OCI-LY1 (cell line): Measurements from ENCODE around the gene DMWD.

Experiments
- EZH2 ChIP-seq: fragments of 200-600 bp; sonication (generic), shearing (Covaris generic); IDR thresholded peaks from 2 replicates; pipeline ENCODE4 v1.8.0; 2017; ENCODE audit warnings: borderline replicate concordance, mixed run types, mild to moderate bottlenecking, antibody characterized with exemption, low read length, moderate library complexity, mixed read lengths
- TF ChIP-seq, protein P1 (sequence below): fragments of 200-600 bp; sonication (generic), shearing (Covaris generic); IDR thresholded peaks from 2 replicates; pipeline ENCODE4 v1.5.1; 2017; ENCODE audit warnings: mild to moderate bottlenecking, antibody characterized with exemption, low read length, moderate library complexity, mixed read lengths

DNA sequence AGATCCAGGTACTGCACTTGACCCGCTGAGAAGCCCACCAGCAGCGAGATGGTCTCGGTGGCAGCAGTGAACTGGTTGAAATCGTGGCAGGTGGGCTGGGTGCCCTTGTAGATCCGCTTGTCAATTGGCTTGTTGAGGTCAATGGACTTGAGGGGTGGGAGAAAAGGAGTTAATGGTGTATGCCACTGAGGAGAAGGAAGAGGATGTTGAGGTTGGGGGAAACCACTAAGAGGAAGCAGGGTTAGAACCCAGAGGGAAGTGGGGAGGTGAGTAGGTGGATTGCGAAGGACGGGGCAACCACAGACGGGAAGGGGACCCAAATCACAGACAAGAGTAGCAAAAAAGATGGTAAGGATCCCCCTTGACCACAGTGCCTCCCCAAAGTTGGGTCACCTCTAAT is 1.7 kb downstream of the DMWD start:
- TF ChIP-seq, protein P1, sequence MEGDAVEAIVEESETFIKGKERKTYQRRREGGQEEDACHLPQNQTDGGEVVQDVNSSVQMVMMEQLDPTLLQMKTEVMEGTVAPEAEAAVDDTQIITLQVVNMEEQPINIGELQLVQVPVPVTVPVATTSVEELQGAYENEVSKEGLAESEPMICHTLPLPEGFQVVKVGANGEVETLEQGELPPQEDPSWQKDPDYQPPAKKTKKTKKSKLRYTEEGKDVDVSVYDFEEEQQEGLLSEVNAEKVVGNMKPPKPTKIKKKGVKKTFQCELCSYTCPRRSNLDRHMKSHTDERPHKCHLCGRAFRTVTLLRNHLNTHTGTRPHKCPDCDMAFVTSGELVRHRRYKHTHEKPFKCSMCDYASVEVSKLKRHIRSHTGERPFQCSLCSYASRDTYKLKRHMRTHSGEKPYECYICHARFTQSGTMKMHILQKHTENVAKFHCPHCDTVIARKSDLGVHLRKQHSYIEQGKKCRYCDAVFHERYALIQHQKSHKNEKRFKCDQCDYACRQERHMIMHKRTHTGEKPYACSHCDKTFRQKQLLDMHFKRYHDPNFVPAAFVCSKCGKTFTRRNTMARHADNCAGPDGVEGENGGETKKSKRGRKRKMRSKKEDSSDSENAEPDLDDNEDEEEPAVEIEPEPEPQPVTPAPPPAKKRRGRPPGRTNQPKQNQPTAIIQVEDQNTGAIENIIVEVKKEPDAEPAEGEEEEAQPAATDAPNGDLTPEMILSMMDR = no peak
- TF ChIP-seq EZH2 = no peak
